HG02642 (cell line): ENCODE results near the gene CHRNG.
"Not testable (repeated sequence)": the region's sequence is repeated elsewhere in the genome, so short reads cannot be mapped to it uniquely, and the experiment has no call there.

Source experiments
- ATAC-seq: cut with Tn5 transposase; IDR thresholded peaks from one replicate; pipeline ENCODE4 v1.9.1; 2021; ENCODE audit warnings: mild to moderate bottlenecking; ENCODE audit not compliant: unreplicated experiment, poor library complexity

Gene CHRNG

DNA sequence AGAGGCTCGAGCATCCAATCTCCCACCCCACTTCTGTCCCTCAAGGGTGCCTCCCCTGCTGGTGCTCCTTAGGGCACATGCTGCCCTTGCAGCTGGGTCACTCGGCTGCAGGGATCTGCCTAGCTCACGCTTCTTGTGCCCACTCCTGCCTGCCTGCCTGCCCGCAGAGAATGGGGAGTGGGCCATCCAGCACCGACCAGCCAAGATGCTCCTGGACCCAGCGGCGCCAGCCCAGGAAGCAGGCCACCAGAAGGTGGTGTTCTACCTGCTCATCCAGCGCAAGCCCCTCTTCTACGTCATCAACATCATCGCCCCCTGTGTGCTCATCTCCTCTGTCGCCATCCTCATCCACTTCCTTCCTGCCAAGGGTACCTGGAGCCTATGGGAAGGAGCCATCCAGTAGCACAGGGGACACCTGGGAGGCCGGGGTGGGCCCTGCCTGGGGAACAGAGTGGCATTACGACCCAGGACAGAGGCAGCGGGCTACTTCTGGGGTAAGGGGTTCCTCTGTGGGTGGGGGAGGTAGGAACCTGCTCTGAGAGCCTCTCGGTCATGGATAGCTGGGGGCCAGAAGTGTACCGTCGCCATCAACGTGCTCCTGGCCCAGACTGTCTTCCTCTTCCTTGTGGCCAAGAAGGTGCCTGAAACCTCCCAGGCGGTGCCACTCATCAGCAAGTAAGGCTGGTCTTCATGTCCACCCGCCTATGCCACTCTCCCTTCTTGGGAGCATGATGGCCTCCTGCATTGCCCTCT lies 3.4 kb downstream of the CHRNG start:
- no peak for ATAC-seq

GRCh38 chr2:232543491-232543890 lies 4.0 kb downstream of the CHRNG start:
- no peak for ATAC-seq

- ATAC-seq: no peak
These were observed 4.6 kb downstream of the CHRNG start for GRCh38 chr2:232543928-232544631.

GRCh38 chr2:232544674-232545073 lies 5.2 kb downstream of the CHRNG start:
- no peak for ATAC-seq

- ATAC-seq: no peak
These were observed 6.3 kb downstream of the CHRNG start for GRCh38 chr2:232545511-232546375.

DNA sequence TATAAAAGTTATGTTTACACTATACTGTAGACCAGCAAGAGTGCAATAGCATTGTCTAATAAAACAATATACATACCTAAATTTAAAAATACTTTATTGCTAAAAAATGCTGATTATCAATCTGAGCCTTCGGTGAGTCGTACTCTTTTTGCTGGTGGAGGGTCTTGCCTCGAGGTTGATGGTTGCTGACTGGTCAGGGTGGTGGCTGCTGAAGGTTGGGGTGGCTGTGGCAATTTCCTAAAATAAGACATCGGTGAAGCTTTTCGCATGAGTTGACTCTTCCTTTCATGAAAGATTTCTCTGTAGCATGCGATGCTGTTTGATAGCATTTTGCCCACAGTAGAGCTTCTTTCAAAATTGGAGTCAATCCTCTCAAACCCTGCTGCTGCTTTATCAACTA lies 8.5 kb downstream of the CHRNG start:
- ATAC-seq: no peak

- no peak for ATAC-seq
These were observed 10.3 kb downstream of the CHRNG start for GRCh38 chr2:232549655-232550353.

DNA sequence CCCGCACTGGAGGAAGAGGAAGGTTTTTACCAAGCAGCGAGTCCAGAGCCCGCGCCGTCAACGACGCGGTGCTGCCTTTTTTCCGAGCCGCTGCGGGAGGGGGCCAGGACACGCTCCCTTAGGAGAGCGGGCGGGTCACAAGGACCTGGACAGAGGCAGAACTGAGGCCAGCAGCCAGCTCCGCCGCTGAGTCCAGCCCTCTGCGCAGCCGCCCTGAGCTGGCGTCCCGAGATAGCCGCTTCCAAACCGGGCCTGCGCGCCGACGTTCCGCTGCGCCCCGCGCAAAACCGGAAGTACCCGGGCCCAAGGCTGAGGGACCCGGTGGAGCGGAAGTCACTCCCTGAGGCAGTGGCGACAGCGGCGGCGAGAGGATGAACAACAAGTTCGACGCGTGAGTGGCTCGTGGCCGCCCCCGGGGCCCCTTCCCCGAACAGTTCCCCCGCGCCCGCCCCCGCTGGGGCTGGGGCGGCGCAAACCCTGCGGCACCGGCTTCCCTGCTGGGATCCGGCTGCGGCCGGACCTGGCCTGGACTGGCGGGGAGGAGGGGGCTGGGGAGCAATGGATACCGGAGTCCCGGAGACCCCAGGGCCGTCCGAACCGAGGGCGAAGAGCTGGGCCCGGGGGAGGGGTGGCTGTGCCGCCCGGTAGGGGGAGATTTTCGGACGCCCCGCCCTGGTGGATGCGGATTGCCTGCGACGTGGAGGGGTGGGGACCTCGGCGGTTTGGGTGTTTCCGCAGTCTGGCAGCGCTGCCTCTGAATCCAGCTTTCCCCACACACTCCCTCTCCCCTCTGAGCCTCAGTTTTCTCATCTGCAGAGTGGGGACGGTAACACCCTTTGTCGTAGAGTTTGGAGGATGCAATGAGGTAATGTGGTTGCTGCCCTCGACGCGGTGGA lies 11.1 kb downstream of the CHRNG start, which contains the start of the genes EIF4E2 and TIGD1:
TSS of gene EIF4E2 (plus strand) at position 336 of the 896 bp plus-strand sequence. CDS start at position 372, 36 bp downstream.
TSS of gene TIGD1 (minus strand) at position 204 of the 896 bp plus-strand sequence. CDS start 675 bp downstream, outside the sequence.
- peak; percentile 94 for ATAC-seq

DNA sequence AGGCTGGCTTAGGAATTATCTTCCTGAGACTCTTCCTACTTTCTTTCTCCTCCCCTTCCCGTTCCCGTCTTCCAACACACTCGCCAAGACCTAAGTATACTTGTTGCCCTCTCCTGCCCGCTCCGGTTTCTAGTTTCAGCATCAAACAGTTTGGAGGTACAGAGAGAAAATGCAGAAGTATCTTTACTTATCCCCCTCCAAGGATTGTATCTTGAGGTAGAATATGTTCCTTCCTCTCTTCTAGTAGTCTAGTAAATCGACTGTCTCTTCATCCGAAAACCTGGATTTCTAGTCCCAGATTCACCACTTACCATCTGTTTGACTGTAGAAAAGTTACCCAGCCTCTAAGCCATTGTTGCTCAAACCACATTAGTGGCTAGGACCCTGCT lies 11.8 kb downstream of the CHRNG start:
- no peak for ATAC-seq

DNA sequence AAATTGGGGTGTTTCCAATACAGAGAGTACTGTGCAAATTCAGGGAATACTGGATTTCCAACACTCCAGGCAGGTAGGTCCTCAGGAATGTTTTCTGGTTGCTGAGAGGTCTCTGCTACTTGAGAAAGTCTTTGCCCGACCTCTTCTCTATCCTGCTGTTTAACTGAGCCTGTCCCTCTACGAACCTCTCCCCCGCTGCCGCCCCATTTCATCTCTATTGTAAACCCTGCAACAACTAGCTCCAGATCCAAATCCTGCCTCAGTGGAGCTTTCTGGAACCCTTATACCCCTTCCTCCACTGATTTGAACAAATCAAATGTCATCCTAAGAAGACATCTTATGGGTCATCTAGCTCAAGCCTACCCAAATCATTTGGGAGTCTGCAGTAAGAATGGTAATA lies 12.3 kb downstream of the CHRNG start:
- ATAC-seq: no peak

DNA sequence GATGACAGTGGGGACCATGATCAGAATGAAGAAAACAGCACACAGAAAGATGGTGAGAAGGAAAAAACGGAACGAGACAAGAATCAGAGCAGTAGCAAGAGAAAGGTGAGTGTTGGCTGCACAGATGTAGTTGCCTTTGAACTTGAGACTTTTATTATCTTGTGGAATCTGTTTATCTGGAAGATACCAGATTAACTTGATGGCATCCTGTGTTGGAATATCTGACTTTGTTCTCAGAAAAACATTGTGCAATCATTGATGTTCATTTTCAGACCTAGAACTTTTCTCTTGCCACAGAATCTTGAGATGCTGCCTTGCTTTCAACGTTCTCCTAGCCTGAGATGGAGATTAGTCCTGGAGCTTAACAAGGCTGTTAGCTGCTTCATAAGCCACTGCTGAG lies 16.9 kb downstream of the CHRNG start:
- no peak for ATAC-seq

GRCh38 chr2:232562515-232563151 lies 23.1 kb downstream of the CHRNG start:
- ATAC-seq: no peak

DNA sequence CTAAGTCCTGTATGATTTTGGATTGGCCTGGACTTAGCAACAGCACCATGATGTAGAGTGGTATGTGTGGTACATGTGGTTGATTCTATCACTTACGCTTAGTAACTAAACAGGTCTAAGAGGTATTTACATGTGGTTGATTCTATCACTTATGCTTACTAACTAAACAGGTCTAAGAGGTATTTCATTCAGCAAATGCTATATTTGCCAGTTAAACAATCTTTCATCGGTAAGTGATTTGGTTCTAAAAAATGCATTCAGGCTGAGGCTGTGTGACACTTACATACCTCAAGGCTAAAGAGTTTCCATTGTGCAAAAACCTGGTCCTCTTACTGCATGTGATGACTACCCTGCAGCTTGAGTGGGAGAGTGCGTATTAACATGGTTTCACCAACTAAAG lies 24.1 kb downstream of the CHRNG start:
- no peak for ATAC-seq

GRCh38 chr2:232567721-232568120 lies 28.2 kb downstream of the CHRNG start:
- no peak for ATAC-seq

- ATAC-seq: no peak
These were observed 28.7 kb downstream of the CHRNG start for GRCh38 chr2:232568161-232568560.

DNA sequence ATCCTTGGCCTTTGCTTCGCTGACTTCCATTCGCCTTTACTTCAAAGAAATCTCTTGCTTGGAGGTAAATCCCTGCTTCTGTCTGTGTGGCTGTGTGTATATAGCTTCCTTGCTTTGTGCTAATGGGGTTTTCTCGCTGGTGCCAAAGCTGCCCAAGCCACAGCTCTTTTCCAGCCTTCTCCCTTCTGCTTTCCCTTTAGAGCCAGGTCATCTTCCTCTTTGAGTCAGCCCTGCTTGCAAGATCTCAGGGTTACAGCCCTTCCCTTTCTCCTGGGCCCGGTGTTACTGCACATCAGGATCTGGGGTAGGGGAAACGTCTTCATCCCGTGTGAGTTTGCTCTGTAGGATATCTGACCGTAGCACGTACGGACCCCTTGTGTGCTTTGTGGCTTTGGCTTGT lies 30.0 kb downstream of the CHRNG start:
- ATAC-seq: no peak

DNA sequence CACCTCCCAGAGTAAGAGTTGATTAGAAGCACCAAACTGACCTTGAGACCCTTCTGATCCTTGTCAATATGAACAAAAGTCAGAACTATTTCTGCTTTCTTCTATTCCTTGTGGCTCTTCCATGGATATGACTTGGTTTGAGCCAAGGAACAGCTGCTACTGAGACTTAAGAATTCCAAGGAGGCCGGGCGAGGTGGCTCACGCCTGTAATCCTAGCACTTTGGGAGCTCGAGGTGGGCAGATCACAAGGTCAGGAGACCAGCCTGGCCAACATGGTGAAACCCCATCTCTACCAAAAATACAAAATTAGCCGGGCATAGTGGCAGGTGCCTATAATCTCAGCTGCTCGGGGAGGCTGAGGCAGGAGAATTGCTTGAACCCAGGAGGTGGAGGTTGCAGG lies 31.0 kb downstream of the CHRNG start:
- not testable (repeated sequence) for ATAC-seq

GRCh38 chr2:232571026-232571474 lies 31.6 kb downstream of the CHRNG start:
- ATAC-seq: no peak

DNA sequence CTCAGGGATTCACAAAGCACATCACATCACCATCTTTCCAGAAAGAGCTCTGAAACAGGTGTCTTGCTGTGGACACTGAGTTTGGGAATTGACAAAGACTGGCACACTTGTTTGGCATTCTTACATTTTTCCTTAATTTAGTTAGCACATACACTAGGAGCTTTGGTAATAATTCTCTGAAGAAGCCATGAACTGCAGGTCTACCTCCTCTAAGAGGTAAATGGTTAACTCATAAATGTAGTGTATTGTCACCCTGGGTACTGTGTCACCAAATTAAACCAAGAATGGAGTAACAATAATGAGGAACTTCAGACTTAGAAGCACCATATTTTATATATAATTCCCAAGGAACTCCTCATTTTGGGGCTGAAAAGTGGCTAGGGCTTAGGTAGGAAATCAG lies 33.5 kb downstream of the CHRNG start:
- ATAC-seq: no peak
